DMS 273 treated with DMSO at 0.1 percent for 48 hours (cell line): ENCODE data around the gene PNLIPRP3.

Experiments used
- DNase-seq: peaks from one replicate; lab custom pipeline; 2025; lab: John Stamatoyannopoulos, UW

The PNLIPRP3 gene

GRCh38 chr10:116510565-116510964 lies 82.9 kb downstream of the PNLIPRP3 start:
- DNase-seq, result no peak

- no peak for DNase-seq
These were observed 83.7 kb downstream of the PNLIPRP3 start for GRCh38 chr10:116511365-116511764.

- no peak for DNase-seq
These were observed 94.0 kb downstream of the PNLIPRP3 start for GRCh38 chr10:116521424-116522290.

- DNase-seq, result no peak
These were observed 95.2 kb downstream of the PNLIPRP3 start for GRCh38 chr10:116522803-116523381.

- no peak for DNase-seq
These were observed 97.1 kb downstream of the PNLIPRP3 start for GRCh38 chr10:116524736-116525135.

GRCh38 chr10:116526219-116526618 lies 98.6 kb downstream of the PNLIPRP3 start:
- DNase-seq, result no peak
